GM21576 (cell line): ENCODE results near the gene PYM1.
A peak's percentile ranks its signal among the peaks of the same experiment; 100 is the strongest.
"Not testable (repeated sequence)": the region's sequence is repeated elsewhere in the genome, so short reads cannot be mapped to it uniquely, and the experiment has no call there.

Experiments
- ATAC-seq: cut with Tn5 transposase; IDR thresholded peaks from one replicate; pipeline ENCODE4 v1.9.1; 2021; ENCODE audit warnings: mild to moderate bottlenecking, moderate library complexity; ENCODE audit not compliant: unreplicated experiment

Gene PYM1

DNA sequence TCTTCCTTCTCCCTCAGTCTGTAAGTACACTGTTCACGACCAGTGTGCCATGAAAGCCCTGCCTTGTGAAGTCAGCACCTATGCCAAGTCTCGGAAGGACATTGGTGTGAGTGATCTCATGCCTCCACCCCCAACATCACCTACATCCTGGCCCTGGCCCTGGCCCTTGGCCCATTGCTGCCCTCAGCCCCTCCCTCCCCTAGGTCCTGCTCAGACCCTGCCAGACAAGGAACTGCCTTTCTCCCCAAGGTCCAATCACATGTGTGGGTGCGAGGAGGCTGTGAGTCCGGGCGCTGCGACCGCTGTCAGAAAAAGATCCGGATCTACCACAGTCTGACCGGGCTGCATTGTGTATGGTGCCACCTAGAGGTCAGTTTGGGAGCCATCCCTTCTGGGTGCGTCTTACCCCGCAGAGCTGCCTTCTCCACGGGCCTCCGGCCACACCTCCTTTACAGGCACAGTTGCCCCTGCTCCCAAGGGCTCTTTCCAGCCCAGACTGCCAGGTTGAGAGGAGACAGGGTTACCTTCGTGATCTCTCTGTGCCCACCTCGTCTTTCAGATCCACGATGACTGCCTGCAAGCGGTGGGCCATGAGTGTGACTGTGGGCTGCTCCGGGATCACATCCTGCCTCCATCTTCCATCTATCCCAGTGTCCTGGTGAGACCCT, 12.5 kb upstream of the PYM1 start:
- ATAC-seq, result peak; percentile 96

DNA sequence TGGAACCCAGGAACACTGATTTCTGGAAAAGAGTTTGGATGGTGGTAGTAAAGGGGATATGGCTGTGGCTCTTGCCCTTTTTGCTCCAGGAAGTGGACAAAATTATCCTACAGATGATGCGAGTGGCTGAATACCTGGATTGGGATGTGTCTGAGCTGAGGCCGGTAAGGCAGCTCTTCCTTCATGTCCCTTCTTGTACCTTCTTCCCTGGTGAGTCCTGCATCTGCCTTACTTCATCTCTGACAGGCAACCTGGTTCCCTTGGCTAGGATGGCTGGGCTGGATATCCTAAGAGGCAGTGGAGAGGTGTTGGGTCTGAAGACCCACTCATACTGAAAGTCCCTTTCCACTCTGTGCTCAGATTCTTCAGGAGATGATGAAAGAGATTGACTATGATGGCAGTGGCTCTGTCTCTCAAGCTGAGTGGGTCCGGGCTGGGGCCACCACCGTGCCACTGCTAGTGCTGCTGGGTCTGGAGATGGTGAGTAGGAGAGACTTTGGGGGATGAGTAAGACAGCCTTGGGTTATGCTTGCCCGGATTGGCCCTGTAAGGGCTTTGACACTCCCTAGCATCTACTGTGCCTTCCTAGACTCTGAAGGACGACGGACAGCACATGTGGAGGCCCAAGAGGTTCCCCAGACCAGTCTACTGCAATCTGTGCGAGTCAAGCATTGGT, 11.3 kb upstream of the PYM1 start:
- ATAC-seq, result no peak

DNA sequence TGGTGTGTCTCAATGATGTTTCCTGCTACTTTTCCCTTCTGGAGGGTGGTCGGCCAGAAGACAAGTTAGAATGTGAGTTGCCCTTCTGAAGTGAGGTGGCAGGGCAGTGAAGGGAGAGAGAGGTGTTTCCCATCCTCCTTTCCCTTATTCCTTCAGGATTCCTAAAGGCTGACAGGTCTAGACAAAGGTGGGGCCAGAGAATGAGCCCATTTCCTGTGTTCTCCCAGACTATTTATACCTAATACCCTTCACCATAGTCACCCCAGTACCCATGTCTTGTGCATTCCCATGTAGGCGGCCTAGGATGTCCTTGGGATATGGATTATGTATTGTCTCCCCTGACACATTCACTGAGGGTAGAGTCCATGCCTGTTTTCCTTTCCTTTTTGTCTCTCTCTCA, 10.3 kb upstream of the PYM1 start:
- ATAC-seq, result no peak

DNA sequence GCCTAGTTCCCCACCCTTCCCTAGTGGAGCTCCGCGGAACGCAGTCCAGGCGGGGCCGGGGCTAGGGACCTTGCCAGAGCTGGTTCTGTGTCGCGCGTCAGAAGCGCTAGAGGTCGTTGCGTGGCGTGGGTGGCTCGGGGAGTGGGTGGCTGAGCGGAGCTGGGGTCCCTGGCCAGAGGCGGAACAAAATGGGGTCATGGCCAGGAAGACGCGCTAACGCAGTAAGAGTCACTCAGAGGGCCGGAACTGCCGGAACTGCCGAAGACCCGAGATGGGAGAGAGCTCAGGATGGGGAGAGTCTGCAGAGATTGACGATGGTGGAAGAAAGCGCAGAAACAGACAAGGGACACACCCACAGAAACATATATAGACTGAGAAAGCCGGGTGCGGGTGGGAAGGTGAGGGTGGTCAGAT, 8.1 kb upstream of the PYM1 start:
- ATAC-seq, result no peak

DNA sequence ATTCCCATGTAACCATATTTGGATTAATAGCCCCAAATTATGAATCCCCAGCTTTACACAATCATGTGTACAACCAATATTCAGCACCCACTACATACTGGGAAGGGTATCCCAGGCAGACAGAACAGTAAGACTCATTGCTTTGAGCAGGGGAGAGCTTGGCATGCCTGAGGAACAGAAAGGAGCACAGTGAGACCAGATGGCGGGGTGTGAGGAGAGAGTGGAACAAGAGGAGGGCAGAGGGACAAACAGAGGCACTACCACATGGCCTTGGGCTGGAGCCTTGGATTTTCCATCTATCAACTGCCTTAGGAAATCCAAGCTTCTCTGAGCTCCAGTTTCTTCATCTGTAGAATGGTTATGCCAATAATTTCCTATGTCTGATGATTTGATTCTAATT, 7.1 kb upstream of the PYM1 start:
- no peak for ATAC-seq

DNA sequence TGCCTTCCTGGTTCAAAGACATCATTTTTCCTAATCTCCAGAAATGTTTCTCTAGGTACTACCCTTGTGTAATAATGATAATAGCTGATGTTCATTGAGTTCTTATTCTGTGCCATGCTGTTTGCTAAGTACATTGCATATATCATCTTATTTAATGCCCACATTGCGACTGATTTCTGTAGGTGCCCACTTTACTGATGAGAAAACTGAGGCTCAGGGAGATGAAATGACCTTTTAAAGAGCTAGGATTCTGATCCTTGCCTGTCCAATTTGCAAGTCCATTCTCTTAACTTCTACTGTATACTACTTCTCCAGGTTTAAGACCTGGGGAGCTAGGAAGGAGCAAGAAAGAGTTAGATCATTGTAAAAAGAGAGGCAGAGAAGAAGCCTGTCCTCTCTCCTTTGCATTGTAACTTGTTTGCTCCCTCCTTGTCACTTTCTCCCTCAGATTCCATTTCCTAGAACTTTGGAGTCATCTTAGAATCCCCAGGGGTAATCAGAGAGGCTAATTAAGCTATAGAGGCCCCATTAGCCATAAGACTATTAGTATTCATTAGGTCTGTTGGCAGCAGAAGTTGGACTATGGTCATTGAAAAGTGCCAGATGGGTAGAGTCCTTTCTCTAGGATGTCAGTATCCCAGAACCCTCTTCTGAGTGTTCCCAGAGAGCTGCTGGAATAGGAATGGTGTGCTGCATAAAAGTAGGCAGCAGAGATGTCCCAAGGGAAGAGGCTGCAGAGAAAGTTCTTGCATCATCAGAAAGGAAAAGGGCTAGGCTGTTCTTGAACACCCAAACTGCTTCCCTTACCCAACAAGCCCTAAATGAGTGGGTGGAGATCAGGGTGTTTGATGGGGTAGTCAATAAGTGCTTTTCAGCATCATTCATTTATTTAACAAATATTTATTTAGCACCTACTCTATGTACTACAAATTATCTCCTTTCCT, 6.4 kb upstream of the PYM1 start:
- ATAC-seq, result no peak

DNA sequence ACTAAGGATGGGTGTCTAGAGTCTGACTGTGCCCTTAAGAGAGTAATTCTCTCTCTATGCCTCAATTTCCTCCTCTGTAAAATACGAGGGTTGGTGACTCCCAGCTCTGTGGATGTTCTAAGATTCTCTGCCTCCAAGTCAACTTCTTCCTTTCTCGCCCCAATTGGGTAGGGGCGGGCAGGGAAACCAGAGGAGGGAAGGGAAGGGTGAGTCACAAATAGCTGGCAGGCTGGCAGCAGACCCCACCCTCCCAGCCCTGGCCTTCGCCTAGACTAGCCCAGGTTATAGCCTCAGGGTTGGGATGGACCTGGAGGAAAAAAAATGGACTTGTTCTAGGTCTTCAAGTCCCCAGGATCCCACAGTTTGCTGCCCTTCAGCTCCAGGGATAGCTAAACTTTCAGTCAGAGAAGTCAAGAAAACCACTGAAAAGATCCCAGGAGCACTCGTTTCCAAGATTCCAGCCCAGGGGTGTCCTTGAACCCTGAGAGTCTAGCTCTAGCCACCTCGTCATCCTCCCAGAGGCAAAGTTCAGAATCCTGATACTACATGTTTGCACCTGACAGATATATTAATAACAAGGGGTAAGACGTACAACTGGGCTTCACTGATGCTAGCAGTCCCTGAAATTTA, 5.6 kb upstream of the PYM1 start:
- ATAC-seq, result no peak

DNA sequence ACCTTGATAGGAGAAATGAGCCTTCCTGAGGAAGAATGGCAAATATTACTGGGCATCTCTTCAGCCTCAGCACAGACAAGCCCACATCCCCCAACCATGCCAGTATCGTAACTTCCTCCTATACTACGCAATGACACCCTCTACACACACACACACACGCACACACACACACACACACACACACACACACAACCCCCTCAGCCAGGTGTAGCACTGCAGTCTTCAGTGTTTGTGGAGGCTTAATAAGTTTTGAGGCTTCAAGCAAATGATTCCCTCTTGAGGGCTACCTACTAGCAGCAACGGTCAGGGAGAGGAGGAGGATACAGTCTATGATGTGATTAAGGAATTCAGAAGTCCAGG, 4.8 kb upstream of the PYM1 start:
- ATAC-seq, result no peak

DNA sequence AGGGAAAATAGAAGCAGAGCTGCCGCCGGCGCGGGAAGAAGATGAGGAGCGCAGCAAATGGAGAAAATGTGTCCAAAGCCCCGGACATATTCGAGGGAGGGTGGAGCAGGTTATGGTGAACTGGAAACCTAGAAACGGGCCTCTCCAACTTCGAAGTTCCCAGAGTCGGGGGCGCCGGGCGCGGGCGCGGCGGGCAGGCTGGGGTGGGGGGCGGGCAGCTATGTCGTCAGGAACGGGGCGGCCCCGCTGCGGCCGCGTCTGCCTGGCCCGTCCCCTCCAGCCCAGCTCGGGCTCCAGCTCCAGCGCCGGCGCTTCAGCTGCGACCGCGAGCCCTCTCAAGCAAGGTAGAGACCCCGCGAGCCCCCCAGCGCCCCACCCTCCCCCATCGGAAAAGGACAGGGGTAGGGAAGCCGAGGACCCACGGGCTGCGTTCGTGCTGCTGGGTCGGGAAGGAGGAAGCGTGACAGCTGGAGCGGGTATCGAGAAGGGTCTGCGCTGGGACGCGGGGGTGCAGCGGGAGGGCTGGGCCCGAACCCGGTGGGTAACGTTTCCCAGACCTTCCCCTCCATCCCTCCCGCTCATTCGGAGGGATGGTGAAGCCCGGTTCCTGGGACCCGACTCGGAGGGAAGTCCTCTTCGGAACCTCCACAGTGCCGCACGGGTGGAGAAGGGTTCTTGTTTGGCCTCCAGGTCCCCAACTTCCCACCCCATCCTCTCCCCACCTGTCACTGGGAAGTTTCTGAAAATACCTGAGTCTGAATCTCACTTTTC, 4.3 kb upstream of the PYM1 start:
- no peak for ATAC-seq

DNA sequence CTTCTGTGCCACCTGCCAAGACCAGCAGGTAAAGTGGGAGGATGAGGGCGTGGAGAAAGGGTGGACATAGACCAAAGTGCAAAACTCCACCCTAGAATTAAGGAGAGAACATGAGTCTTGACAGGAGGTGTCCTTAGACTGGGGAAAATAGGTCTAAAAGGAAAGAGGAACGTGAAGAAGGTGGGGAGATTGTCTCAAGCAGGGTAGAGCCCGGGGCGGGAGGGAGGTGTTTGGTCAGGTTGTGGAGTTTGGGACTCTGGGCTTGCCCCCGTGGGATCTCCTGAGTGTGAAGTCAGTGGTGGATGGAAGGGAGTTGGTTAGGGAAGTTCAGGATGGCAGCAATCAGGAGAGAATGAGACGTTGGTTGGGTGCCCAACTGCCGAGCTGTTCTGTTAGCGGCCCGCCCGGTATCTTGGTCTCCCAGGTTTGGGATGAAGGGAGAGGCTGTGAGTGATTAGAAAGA, 3.7 kb upstream of the PYM1 start:
- ATAC-seq, result no peak

DNA sequence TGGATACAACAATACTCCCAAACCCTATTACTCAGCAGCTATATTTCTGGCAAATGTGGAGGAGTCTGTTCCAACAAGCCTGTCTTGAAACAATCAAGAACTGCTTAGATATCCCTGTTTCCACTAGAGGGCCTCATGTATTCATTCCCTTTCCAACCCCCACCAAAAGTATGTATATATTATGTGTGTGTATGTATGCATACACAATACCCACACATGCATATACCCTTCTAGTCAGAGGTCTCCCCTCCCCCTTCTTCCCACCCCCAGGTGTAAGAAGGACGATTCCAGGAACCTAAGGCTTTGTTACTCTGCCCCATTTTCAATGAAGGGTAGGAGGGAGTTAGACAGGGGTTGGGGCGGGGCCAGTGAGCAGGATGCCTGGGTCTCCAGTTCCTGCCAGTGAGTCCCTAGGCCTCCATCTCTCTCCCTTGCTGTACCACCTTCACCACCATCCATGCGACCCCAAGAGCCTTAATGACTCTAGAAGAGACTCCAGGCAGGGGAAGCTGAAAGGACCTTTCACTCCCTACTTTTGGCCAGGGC, 3.1 kb upstream of the PYM1 start, which contains the start of gene DGKA:
DGKA (plus strand) TSS at position 392 of the 546 bp plus-strand sequence. CDS start 5,342 bp downstream, outside the sequence.
- peak; percentile 19 for ATAC-seq

DNA sequence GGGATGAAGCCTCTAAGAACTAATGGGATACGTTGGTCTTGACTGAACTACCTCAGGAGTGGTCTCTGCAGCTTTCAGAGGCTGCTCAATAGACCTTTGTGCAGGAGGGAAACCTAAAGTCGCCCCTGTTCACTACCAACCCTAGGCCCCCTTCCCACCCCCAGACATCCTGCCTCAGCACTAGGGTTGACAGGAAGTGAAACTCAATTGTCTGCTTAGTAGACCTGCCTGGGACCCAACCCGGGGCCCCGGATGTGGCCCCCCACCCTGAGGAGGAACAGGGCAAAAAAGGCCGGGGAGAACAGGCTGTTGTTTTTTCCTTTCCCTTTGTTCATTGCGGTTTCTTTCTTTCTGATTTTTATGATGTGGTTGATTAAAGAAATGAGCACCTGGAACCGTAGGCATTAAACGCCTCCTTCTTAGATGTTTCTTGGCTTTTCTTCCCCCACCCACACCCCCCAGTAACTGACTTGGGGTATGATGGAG, 1.7 kb upstream of the PYM1 start:
- ATAC-seq, result peak; percentile 36

DNA sequence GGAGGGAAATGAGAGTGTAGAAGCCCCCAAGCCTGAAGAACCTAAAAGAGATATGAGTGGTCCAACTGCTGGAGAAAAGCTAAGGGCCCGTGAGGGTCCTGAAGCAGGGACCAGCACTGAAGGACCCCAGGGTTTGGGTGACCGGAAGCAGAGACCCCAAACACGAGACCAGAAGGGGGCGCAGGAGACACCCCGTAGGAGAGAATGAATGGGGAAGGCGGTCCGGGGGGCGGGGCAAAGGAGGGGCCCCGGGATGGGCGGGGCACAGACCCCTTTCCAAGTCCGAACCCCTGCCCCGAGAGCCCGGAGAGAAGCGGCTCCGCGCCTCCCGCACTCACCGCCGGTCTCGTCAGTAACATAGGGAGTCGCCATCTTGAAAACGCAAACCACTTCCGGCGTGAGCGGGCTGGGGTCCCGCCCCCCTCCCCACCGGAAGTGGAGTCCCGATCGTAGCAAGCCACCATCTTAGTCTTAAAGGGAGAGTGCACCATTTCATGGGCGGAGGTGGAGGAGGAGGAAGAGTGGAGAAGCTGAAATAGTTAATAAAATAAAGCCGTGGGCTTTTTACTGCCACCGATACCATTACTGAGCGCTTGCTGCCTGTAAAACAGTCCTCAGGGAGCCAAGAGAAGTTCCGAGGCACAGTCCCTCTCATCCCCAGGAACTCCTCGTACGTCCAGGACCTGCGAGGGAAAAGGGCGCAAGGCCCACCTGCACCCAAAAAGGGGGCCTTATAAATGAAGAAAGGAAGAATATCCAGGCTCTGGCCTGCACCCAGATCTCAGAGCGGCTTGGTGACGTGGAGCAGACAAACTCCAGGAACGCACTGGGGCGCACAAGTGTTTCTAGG, 731 bp downstream of the PYM1 start:
- ATAC-seq, result peak; percentile 38

DNA sequence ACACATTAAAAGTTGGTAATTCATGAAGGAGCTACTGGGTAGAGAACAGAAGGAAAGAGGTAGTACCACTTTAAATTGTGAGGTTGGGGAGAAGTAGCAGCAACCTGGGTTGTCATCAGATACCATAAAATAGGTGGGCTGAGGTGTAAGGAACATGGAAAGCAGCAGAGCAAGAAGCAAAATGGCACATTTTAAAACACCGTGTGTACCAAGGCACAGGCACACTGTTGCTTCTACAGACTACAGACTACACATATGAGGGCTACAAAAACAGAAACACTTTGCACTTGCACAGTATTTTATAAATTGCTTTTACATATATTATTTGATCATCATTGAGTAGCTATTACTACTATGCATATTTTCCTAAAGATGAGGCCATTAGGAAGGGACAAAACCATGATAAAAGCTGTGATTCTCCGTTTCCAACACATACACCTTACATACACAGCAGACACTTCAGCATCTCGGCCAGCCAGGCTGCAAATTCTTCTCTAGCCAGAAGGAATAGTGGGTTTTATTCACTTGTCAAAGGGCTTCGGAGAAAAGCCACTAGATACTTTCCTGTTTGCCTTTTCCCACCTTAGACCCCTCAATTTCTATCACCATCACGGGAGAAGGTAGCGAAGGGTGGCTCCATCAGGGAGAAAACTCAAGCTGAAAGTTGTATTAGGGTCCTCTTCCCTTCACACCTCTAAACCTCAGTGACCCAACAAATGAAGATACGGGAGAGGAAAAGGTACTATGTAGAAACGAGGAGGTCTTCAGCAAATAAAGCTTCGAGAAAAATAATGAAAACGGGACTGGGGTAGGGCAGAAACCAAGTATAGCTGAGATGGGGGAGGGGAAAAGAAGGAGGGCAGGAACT, 1.6 kb downstream of the PYM1 start:
- ATAC-seq, result no peak

DNA sequence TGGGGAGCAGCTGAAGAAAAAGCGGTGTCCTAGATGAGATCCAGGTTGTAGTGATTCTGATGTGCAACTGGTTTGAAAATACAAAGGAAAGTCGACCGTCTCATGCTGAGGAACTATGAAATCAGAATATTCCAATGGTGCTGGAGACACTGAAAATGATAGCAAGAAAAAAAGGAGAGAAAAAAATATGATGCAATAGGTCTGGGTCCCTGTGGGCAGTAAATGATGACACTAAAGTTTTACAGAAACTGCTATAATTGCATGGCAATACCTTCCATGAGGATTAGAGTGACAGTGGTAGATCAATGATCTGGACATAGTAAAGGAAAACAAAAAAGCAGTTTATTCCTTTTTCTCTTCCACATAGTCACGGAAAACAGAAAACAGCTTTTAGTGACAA, 2.3 kb downstream of the PYM1 start:
- ATAC-seq, result no peak

DNA sequence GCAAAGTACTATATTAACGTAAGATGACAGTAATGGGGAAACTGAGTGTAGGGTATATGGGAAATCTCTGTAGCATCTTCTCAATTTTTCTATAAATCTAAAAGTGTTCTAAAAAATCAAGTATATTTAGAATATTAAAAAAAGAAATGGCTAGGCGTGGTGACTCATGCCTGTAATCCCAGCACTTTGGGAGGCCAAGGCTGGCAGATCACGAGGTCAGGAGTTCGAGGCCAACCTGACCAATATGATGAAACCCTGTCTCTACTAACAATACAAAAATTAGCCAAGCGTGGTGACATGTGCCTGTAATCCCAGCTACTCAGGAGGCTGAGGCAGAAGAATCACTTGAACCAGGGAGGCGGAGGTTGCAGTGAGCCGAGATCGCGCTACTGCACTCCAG, 4.0 kb downstream of the PYM1 start:
- ATAC-seq, result not testable (repeated sequence)

DNA sequence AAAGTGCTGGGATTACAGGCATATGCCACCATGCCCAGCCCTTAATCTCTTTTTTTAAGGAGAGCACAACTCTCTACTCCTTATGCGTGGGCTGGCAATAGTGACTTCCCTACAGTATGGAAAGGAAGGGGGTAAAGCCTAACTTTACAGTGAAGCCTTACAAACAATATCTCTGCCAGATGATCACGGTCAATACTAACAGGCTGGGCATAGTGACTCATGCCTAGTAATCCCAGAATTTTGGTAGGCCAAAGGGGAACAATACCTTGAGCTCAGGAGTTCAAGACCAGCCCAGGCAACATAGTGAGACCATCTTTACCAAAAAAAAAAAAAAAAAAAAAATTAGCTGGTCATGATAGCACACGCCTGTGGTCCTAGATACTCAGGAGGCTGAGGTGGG, 5.6 kb downstream of the PYM1 start:
- no peak for ATAC-seq

DNA sequence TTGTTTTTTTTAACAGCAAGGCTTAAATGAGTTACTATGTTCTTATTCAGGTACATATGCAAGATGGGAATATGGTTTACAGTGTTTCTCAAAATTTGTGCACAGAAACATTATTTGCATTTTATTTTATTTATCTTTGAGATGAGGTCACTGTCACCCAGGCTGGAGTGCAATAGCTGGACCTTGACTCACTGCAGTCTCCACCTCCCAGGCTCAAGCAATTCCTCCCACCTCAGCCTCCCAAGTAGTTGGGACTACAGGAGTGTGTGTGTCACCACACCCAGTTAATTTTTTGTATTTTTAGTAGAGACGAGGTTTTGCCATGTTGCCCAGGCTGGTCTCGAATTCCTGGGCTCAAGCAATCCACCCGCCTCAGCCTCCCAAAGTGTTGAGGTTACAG, 8.7 kb downstream of the PYM1 start:
- not testable (repeated sequence) for ATAC-seq
